HEK293T (cell line): ENCODE data around the gene ZFYVE26.

ENCODE experiments used
- ARNT ChIP-seq: fragments of 450-650 bp; IDR thresholded peaks from 2 replicates; pipeline ENCODE4 v1.6.1; 2017; ENCODE audit warnings: mild to moderate bottlenecking
- BHLHE40 ChIP-seq: fragments of 450-650 bp; IDR thresholded peaks from 2 replicates; pipeline ENCODE4 v1.6.1; 2016; ENCODE audit warnings: mild to moderate bottlenecking, moderate library complexity, borderline replicate concordance
- FOXA1 ChIP-seq: fragments of 450-650 bp; IDR thresholded peaks from 2 replicates; pipeline ENCODE4 v1.6.1; 2016; ENCODE audit warnings: mild to moderate bottlenecking
- FOXK2 ChIP-seq: fragments of 450-650 bp; IDR thresholded peaks from 2 replicates; pipeline ENCODE4 v1.6.1; 2016; ENCODE audit warnings: mild to moderate bottlenecking
- FOXM1 ChIP-seq: fragments of 450-650 bp; IDR thresholded peaks from 2 replicates; pipeline ENCODE4 v1.6.1; 2017; ENCODE audit warnings: mild to moderate bottlenecking, borderline replicate concordance
- HDGF ChIP-seq: fragments of 450-650 bp; IDR thresholded peaks from 2 replicates; pipeline ENCODE4 v1.6.1; 2017; ENCODE audit warnings: antibody characterized with exemption, borderline replicate concordance
- LEF1 ChIP-seq: fragments of 450-650 bp; IDR thresholded peaks from 2 replicates; pipeline ENCODE4 v1.6.1; 2017; ENCODE audit warnings: mild to moderate bottlenecking, borderline replicate concordance
- PKNOX1 ChIP-seq: fragments of 450-650 bp; IDR thresholded peaks from 2 replicates; pipeline ENCODE4 v1.6.1; 2016
- SP1 ChIP-seq: fragments of 450-650 bp; IDR thresholded peaks from 2 replicates; pipeline ENCODE4 v1.6.1; 2017
- SUZ12 ChIP-seq: fragments of 450-650 bp; IDR thresholded peaks from 2 replicates; pipeline ENCODE4 v1.6.1; 2016; ENCODE audit warnings: mild to moderate bottlenecking
- TARDBP ChIP-seq: fragments of 450-650 bp; IDR thresholded peaks from 2 replicates; pipeline ENCODE4 v1.6.1; 2016
- ZNF384 ChIP-seq: fragments of 450-650 bp; IDR thresholded peaks from 2 replicates; pipeline ENCODE4 v1.6.1; 2016

GRCh38 chr14:67766035-67766680 is 50.2 kb downstream of the ZFYVE26 start:
- TF ChIP-seq ZNF384, result no peak
- no peak for TF ChIP-seq TARDBP
- no peak for TF ChIP-seq FOXK2
- TF ChIP-seq PKNOX1, result no peak
- no peak for TF ChIP-seq LEF1
- TF ChIP-seq SP1, result no peak
- no peak for TF ChIP-seq SUZ12
- no peak for TF ChIP-seq ARNT
- TF ChIP-seq FOXM1, result no peak
- TF ChIP-seq FOXA1, result no peak
- no peak for TF ChIP-seq BHLHE40
- no peak for TF ChIP-seq HDGF
